HEK293 (cell line): ENCODE data around the gene TAS2R60.
"Not testable (repeated sequence)": the region's sequence is repeated elsewhere in the genome, so short reads cannot be mapped to it uniquely, and the experiment has no call there.

Experiments
- CTCF ChIA-PET: fragments of 350-600 bp; formaldehyde crosslinking; extraction: SDS; loops from one replicate; lab custom pipeline; 2021; ENCODE audit warnings: antibody characterized with exemption; lab: Yijun Ruan, JAX
- POLR2A ChIA-PET: fragments of 300-600 bp; formaldehyde crosslinking; extraction: SDS; loops from one replicate; lab custom pipeline; 2020; ENCODE audit warnings: antibody characterized with exemption, inconsistent platforms; lab: Yijun Ruan, JAX
- H3K27ac ChIP-seq: fragments of 200-500 bp; sonication (Bioruptor generic); 2 replicates; pipeline ENCODE4 v1.5.1; 2014; ENCODE audit warnings: low read depth, low read length, control low read depth, inconsistent platforms; ENCODE audit errors: extremely low read depth
- H3K36me3 ChIP-seq, 2 experiments: fragments of 200-500 bp in 1 of 2; sonication (Bioruptor generic) in 1 of 2; 1 replicate in 1 of 2; 2 replicates in 1 of 2; pipeline ENCODE4 v1.5.1; 2014 to 2017; ENCODE audit warnings: inconsistent platforms in 2 of 2, low read length in 2 of 2; ENCODE audit not compliant: control insufficient read depth in 2 of 2, insufficient read depth in 1 of 2
- H3K4me1 ChIP-seq: fragments of 200-500 bp; sonication (Bioruptor generic); 2 replicates; pipeline ENCODE4 v1.5.1; 2014; ENCODE audit warnings: mild to moderate bottlenecking, low read length, inconsistent platforms; ENCODE audit not compliant: control insufficient read depth, insufficient read depth
- H3K4me3 ChIP-seq: 2 replicates; pipeline ENCODE4 v1.5.1; 2011; ENCODE audit warnings: low read depth, mild to moderate bottlenecking, control low read depth, low read length, moderate library complexity
- H3K9me3 ChIP-seq: fragments of 200-500 bp; sonication (Bioruptor generic); 2 replicates; pipeline ENCODE4 v1.5.1; 2014; ENCODE audit warnings: low read depth, low read length, inconsistent platforms; ENCODE audit not compliant: control insufficient read depth, insufficient read depth
- CTCF ChIP-seq: fragments of 450-650 bp; formaldehyde crosslinking; IDR thresholded peaks from 2 replicates; pipeline ENCODE4 v1.5.1; 2016; ENCODE audit warnings: missing biosample characterization, missing genetic modification characterization
- GFI1B ChIP-seq: fragments of 450-650 bp; formaldehyde crosslinking; IDR thresholded peaks from 2 replicates; pipeline ENCODE4 v1.5.1; 2016; ENCODE audit warnings: missing biosample characterization, missing genetic modification characterization
- HIC1 ChIP-seq: fragments of 450-650 bp; formaldehyde crosslinking; IDR thresholded peaks from 2 replicates; pipeline ENCODE4 v1.5.1; 2016; ENCODE audit warnings: missing biosample characterization, missing genetic modification characterization
- IKZF3 ChIP-seq: fragments of 450-650 bp; IDR thresholded peaks from 2 replicates; pipeline ENCODE4 v1.5.0; 2018; ENCODE audit warnings: missing biosample characterization, mild to moderate bottlenecking, missing genetic modification characterization, moderate library complexity
- INSM2 ChIP-seq: fragments of 450-650 bp; formaldehyde crosslinking; IDR thresholded peaks from 2 replicates; pipeline ENCODE4 v1.5.1; 2016; ENCODE audit warnings: missing biosample characterization, missing genetic modification characterization
- KLF9 ChIP-seq: fragments of 450-650 bp; formaldehyde crosslinking; IDR thresholded peaks from 2 replicates; pipeline ENCODE4 v1.5.1; 2016; ENCODE audit warnings: missing biosample characterization, missing genetic modification characterization, low read depth
- MZF1 ChIP-seq: fragments of 450-650 bp; formaldehyde crosslinking; IDR thresholded peaks from 2 replicates; pipeline ENCODE4 v1.5.1; 2017; ENCODE audit warnings: missing biosample characterization, missing genetic modification characterization, borderline replicate concordance
- PATZ1 ChIP-seq: fragments of 450-650 bp; formaldehyde crosslinking; IDR thresholded peaks from 2 replicates; pipeline ENCODE4 v1.5.1; 2016; ENCODE audit warnings: missing biosample characterization, missing genetic modification characterization
- SCRT2 ChIP-seq: fragments of 450-650 bp; formaldehyde crosslinking; IDR thresholded peaks from 2 replicates; pipeline ENCODE4 v1.5.1; 2016; ENCODE audit warnings: missing biosample characterization, missing genetic modification characterization
- SETDB1 ChIP-seq: IDR thresholded peaks from one replicate; pipeline ENCODE4 v1.6.1; 2017; ENCODE audit warnings: mild to moderate bottlenecking, low read length, moderate library complexity, mixed read lengths; ENCODE audit not compliant: insufficient read length
- ZNF37A ChIP-seq: fragments of 450-650 bp; IDR thresholded peaks from 2 replicates; pipeline ENCODE4 v1.5.1; 2018; ENCODE audit warnings: missing biosample characterization, missing genetic modification characterization
- ZNF394 ChIP-seq: fragments of 450-650 bp; formaldehyde crosslinking; IDR thresholded peaks from 2 replicates; pipeline ENCODE4 v1.5.1; 2016; ENCODE audit warnings: missing biosample characterization, missing genetic modification characterization, mild to moderate bottlenecking, moderate library complexity, borderline replicate concordance
- ZNF473 ChIP-seq: fragments of 450-650 bp; formaldehyde crosslinking; IDR thresholded peaks from 2 replicates; pipeline ENCODE4 v1.5.1; 2017; ENCODE audit warnings: missing biosample characterization, missing genetic modification characterization
- ZNF610 ChIP-seq: fragments of 450-650 bp; formaldehyde crosslinking; IDR thresholded peaks from 2 replicates; pipeline ENCODE4 v1.5.1; 2016; ENCODE audit warnings: missing biosample characterization, missing genetic modification characterization, borderline replicate concordance
- ZNF704 ChIP-seq: fragments of 450-650 bp; formaldehyde crosslinking; IDR thresholded peaks from 2 replicates; pipeline ENCODE4 v1.5.1; 2016; ENCODE audit warnings: missing biosample characterization, missing genetic modification characterization
- ZNF707 ChIP-seq: fragments of 450-650 bp; formaldehyde crosslinking; IDR thresholded peaks from 2 replicates; pipeline ENCODE4 v1.5.1; 2016; ENCODE audit warnings: missing biosample characterization, missing genetic modification characterization
- ZNF747 ChIP-seq: fragments of 450-650 bp; formaldehyde crosslinking; IDR thresholded peaks from 2 replicates; pipeline ENCODE4 v1.5.1; 2016; ENCODE audit warnings: missing biosample characterization, missing genetic modification characterization
- ZSCAN5A ChIP-seq: fragments of 450-650 bp; formaldehyde crosslinking; IDR thresholded peaks from 2 replicates; pipeline ENCODE4 v1.5.1; 2016; ENCODE audit warnings: missing biosample characterization, missing genetic modification characterization

Gene TAS2R60

GRCh38 chr7:143472071-143472689 lies 28.9 kb downstream of the TAS2R60 start:
- H3K36me3 ChIP-seq, H3K9me3 ChIP-seq, H3K27ac ChIP-seq, POLR2A ChIA-PET, H3K4me1 ChIP-seq, H3K4me3 ChIP-seq: not testable (repeated sequence)
- peak; percentile 32; the same call in 1 of the 2 replicates for TF ChIP-seq SCRT2 (tag by site-specific recombination)
- TF ChIP-seq SETDB1 = peak; percentile 88
- CTCF ChIA-PET = interaction anchor here (0.6 to 1.1 kb wide), 3 partner anchors 18 to 257 kb away, joined by 3 read pairs; partner anchors contain the start of gene CASP2

- ChIA-PET CTCF (no interaction called here), POLR2A (no interaction called here)
- no peaks in the 10 kb centered on the region for H3K9me3 ChIP-seq
- no peaks in the 10 kb centered on the region for H3K36me3 ChIP-seq
- no peak for TF ChIP-seq ZNF704 (tag by site-specific recombination)
- no peak for TF ChIP-seq GFI1B (tag by site-specific recombination)
- TF ChIP-seq ZNF473 (tag by site-specific recombination) = no peak
- no peak for TF ChIP-seq HIC1 (tag by site-specific recombination)
- TF ChIP-seq MZF1 = no peak
- H3K4me3 ChIP-seq = no peak within 1 kb of the TSS
- no peaks in the 10 kb centered on the region for H3K4me1 ChIP-seq
- H3K27ac ChIP-seq = no peak within 1 kb of the TSS
Observed at GRCh38 chr7:143477501-143478150, 34.4 kb downstream of the TAS2R60 start, which contains the start of gene TAS2R41. Gene TAS2R41, plus strand, starts transcription at chr7:143477873. Its CDS starts 0 bp downstream, at chr7:143477873.

GRCh38 chr7:143479055-143479766 lies 36.0 kb downstream of the TAS2R60 start:
- no peak overlapping the region for H3K27ac ChIP-seq
- POLR2A ChIA-PET = interaction anchor here (0.6 kb wide), 1 partner anchor 99 kb away, joined by 3 read pairs; no protein-coding TSS in a partner anchor
- CTCF ChIA-PET = no interaction called here
- no peaks in the 10 kb centered on the region for H3K4me1 ChIP-seq
- no peaks in the 10 kb centered on the region for H3K36me3 ChIP-seq
- H3K9me3 ChIP-seq = no peaks in the 10 kb centered on the region
- no peak overlapping the region for H3K4me3 ChIP-seq
- no peak for TF ChIP-seq KLF9 (tag by site-specific recombination)
- no peak for TF ChIP-seq ZNF610 (tag by site-specific recombination)
- TF ChIP-seq ZNF707 (tag by site-specific recombination) = no peak
- no peak for TF ChIP-seq ZSCAN5A (tag by site-specific recombination)
- no peak for TF ChIP-seq PATZ1 (tag by site-specific recombination)
- no peak for TF ChIP-seq ZNF747
- TF ChIP-seq INSM2 (tag by site-specific recombination) = no peak
- no peak for TF ChIP-seq IKZF3 (tag by site-specific recombination)
- TF ChIP-seq CTCF = no peak
- no peak for TF ChIP-seq ZNF394 (tag by site-specific recombination)
- no peak for TF ChIP-seq ZNF37A (tag by site-specific recombination)
